SK-N-SH treated with all-trans-retinoic acid at 6 μM for 48 hours (cell line): ENCODE results near the gene KCNH1.

Source experiments
- ATAC-seq: fragments of 200-7000 bp; cut with Tn5 transposase; 3 replicates; pipeline ENCODE4 v1.9.1; 2020; ENCODE audit warnings: mild to moderate bottlenecking, moderate library complexity
- ARNTL ChIP-seq: fragments of 450-650 bp; formaldehyde crosslinking; IDR thresholded peaks from 2 replicates; pipeline ENCODE4 v1.5.0; 2020; ENCODE audit warnings: low read depth, mild to moderate bottlenecking, moderate library complexity, borderline replicate concordance
- BACH2 ChIP-seq: fragments of 250-450 bp; sonication (Bioruptor Pico); IDR thresholded peaks from 2 replicates; pipeline ENCODE4 v1.9.0; 2021; ENCODE audit warnings: mild to moderate bottlenecking, borderline replicate concordance
- CSDC2 ChIP-seq: fragments of 250-450 bp; sonication (Bioruptor Pico); IDR thresholded peaks from 2 replicates; pipeline ENCODE4 v1.5.0; 2020; ENCODE audit warnings: mild to moderate bottlenecking, moderate library complexity
- ESRRG ChIP-seq: fragments of 250-450 bp; sonication (Bioruptor Pico); IDR thresholded peaks from 2 replicates; pipeline ENCODE4 v1.6.1; 2021; ENCODE audit warnings: mild to moderate bottlenecking
- GLIS3 ChIP-seq: fragments of 250-450 bp; sonication (Bioruptor Pico); IDR thresholded peaks from 2 replicates; pipeline ENCODE4 v1.5.0; 2020; ENCODE audit warnings: mild to moderate bottlenecking, moderate library complexity
- ISL1 ChIP-seq: fragments of 250-450 bp; sonication (Bioruptor Pico); IDR thresholded peaks from 2 replicates; pipeline ENCODE4 v2.1.2; 2022; ENCODE audit warnings: mild to moderate bottlenecking, moderate library complexity
- OSR1 ChIP-seq: fragments of 250-450 bp; sonication (Bioruptor Pico); IDR thresholded peaks from 2 replicates; pipeline ENCODE4 v1.8.0; 2022; ENCODE audit warnings: moderate library complexity, mild to moderate bottlenecking, inconsistent platforms
- PPARA ChIP-seq: fragments of 250-450 bp; sonication (Bioruptor Pico); IDR thresholded peaks from 2 replicates; pipeline ENCODE4 v1.5.0; 2020; ENCODE audit warnings: mild to moderate bottlenecking, borderline replicate concordance
- RARB ChIP-seq: fragments of 250-450 bp; sonication (Bioruptor Pico); IDR thresholded peaks from 2 replicates; pipeline ENCODE4 v1.8.0; 2021; ENCODE audit warnings: mild to moderate bottlenecking, moderate library complexity
- SNAI2 ChIP-seq: fragments of 250-450 bp; sonication (Bioruptor Pico); IDR thresholded peaks from 2 replicates; pipeline ENCODE4 v1.5.0; 2020; ENCODE audit warnings: mild to moderate bottlenecking, moderate library complexity
- TCF4 ChIP-seq: fragments of 250-450 bp; sonication (Bioruptor Pico); IDR thresholded peaks from 2 replicates; pipeline ENCODE4 v1.8.0; 2021; ENCODE audit warnings: mild to moderate bottlenecking, moderate library complexity, borderline replicate concordance
- TOX ChIP-seq: fragments of 250-450 bp; sonication (Bioruptor Pico); IDR thresholded peaks from 2 replicates; pipeline ENCODE4 v1.8.0; 2021; ENCODE audit warnings: mild to moderate bottlenecking, moderate library complexity, borderline replicate concordance
- ZC3H10 ChIP-seq: fragments of 250-450 bp; sonication (Bioruptor Pico); IDR thresholded peaks from 2 replicates; pipeline ENCODE4 v1.5.1; 2021; ENCODE audit warnings: mild to moderate bottlenecking, moderate library complexity
- ZFP3 ChIP-seq: fragments of 250-450 bp; sonication (Bioruptor Pico); IDR thresholded peaks from 2 replicates; pipeline ENCODE4 v1.5.0; 2020; ENCODE audit warnings: mild to moderate bottlenecking, moderate library complexity
- ZFP30 ChIP-seq: fragments of 450-650 bp; formaldehyde crosslinking; IDR thresholded peaks from 2 replicates; pipeline ENCODE4 v1.5.0; 2022; ENCODE audit warnings: mild to moderate bottlenecking, moderate library complexity
- ZNF565 ChIP-seq: fragments of 450-650 bp; formaldehyde crosslinking; conservative IDR thresholded peaks from 2 replicates; pipeline ENCODE4 v1.5.0; 2020; ENCODE audit warnings: low read depth, mild to moderate bottlenecking, moderate library complexity
- ZNF70 ChIP-seq: fragments of 450-650 bp; formaldehyde crosslinking; IDR thresholded peaks from 2 replicates; pipeline ENCODE4 v1.5.0; 2020; ENCODE audit warnings: mild to moderate bottlenecking, moderate library complexity
- ZNF8 ChIP-seq: fragments of 450-650 bp; formaldehyde crosslinking; IDR thresholded peaks from 2 replicates; pipeline ENCODE4 v1.5.0; 2020; ENCODE audit warnings: mild to moderate bottlenecking, moderate library complexity
- TF ChIP-seq, protein P1 (sequence below): fragments of 250-450 bp; sonication (Bioruptor Pico); IDR thresholded peaks from 2 replicates; pipeline ENCODE4 v1.8.0; 2021; ENCODE audit warnings: low read depth, mild to moderate bottlenecking, moderate library complexity, borderline replicate concordance
- TF ChIP-seq, protein P2 (sequence below): fragments of 250-450 bp; sonication (Bioruptor Pico); IDR thresholded peaks from 2 replicates; pipeline ENCODE4 v1.8.0; 2020; ENCODE audit warnings: mild to moderate bottlenecking, moderate library complexity, borderline replicate concordance
- TF ChIP-seq, protein P3 (sequence below): fragments of 250-450 bp; sonication (Bioruptor Pico); IDR thresholded peaks from 2 replicates; pipeline ENCODE4 v1.5.0; 2020; ENCODE audit warnings: mild to moderate bottlenecking, moderate library complexity

Gene KCNH1

DNA sequence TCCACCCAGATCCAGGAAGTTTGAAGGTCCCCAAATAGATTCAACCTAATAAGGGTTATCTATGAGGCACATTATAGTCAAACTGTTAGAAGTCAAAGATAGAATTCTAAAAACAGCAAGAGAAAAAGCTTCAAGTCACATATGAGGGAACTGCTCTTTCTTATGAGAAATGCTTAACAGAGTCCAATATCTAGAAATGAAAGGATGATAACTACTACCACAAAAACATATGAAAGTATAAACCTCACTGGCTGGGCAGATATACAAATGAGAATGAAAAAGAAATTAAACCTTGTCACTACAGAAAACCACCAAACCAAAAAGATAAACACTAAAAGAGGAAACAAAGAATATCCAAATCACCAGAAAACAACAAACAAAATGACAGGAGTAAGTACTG lies 201.8 kb downstream of the KCNH1 start:
- no peak for ATAC-seq
- TF ChIP-seq SNAI2 (CRISPR knock-in tag) = no peak
- TF ChIP-seq, protein P1, sequence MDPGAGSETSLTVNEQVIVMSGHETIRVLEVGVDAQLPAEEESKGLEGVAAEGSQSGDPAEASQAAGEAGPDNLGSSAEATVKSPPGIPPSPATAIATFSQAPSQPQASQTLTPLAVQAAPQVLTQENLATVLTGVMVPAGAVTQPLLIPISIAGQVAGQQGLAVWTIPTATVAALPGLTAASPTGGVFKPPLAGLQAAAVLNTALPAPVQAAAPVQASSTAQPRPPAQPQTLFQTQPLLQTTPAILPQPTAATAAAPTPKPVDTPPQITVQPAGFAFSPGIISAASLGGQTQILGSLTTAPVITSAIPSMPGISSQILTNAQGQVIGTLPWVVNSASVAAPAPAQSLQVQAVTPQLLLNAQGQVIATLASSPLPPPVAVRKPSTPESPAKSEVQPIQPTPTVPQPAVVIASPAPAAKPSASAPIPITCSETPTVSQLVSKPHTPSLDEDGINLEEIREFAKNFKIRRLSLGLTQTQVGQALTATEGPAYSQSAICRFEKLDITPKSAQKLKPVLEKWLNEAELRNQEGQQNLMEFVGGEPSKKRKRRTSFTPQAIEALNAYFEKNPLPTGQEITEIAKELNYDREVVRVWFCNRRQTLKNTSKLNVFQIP (CRISPR knock-in tag) = no peak
- no peak for TF ChIP-seq ISL1
- no peak for TF ChIP-seq ZNF565 (CRISPR knock-in tag)
- no peak for TF ChIP-seq RARB (CRISPR knock-in tag)
- no peak for TF ChIP-seq GLIS3
- no peak for TF ChIP-seq BACH2 (CRISPR knock-in tag)

GRCh38 chr1:210922666-210923065 lies 211.3 kb downstream of the KCNH1 start:
- no peak for ATAC-seq
- no peak for TF ChIP-seq ARNTL (CRISPR knock-in tag)
- TF ChIP-seq ZFP30 = no peak
- no peak for TF ChIP-seq ZC3H10
- TF ChIP-seq, protein P2, sequence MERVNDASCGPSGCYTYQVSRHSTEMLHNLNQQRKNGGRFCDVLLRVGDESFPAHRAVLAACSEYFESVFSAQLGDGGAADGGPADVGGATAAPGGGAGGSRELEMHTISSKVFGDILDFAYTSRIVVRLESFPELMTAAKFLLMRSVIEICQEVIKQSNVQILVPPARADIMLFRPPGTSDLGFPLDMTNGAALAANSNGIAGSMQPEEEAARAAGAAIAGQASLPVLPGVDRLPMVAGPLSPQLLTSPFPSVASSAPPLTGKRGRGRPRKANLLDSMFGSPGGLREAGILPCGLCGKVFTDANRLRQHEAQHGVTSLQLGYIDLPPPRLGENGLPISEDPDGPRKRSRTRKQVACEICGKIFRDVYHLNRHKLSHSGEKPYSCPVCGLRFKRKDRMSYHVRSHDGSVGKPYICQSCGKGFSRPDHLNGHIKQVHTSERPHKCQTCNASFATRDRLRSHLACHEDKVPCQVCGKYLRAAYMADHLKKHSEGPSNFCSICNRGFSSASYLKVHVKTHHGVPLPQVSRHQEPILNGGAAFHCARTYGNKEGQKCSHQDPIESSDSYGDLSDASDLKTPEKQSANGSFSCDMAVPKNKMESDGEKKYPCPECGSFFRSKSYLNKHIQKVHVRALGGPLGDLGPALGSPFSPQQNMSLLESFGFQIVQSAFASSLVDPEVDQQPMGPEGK = no peak
- TF ChIP-seq SNAI2 (CRISPR knock-in tag) = no peak
- TF ChIP-seq TCF4 (CRISPR knock-in tag) = no peak
- no peak for TF ChIP-seq RARB (CRISPR knock-in tag)
- no peak for TF ChIP-seq OSR1
- TF ChIP-seq, protein P3, sequence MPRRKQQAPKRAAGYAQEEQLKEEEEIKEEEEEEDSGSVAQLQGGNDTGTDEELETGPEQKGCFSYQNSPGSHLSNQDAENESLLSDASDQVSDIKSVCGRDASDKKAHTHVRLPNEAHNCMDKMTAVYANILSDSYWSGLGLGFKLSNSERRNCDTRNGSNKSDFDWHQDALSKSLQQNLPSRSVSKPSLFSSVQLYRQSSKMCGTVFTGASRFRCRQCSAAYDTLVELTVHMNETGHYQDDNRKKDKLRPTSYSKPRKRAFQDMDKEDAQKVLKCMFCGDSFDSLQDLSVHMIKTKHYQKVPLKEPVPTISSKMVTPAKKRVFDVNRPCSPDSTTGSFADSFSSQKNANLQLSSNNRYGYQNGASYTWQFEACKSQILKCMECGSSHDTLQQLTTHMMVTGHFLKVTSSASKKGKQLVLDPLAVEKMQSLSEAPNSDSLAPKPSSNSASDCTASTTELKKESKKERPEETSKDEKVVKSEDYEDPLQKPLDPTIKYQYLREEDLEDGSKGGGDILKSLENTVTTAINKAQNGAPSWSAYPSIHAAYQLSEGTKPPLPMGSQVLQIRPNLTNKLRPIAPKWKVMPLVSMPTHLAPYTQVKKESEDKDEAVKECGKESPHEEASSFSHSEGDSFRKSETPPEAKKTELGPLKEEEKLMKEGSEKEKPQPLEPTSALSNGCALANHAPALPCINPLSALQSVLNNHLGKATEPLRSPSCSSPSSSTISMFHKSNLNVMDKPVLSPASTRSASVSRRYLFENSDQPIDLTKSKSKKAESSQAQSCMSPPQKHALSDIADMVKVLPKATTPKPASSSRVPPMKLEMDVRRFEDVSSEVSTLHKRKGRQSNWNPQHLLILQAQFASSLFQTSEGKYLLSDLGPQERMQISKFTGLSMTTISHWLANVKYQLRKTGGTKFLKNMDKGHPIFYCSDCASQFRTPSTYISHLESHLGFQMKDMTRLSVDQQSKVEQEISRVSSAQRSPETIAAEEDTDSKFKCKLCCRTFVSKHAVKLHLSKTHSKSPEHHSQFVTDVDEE (CRISPR knock-in tag) = no peak

- TF ChIP-seq BACH2 (CRISPR knock-in tag) (no peak), SNAI2 (CRISPR knock-in tag) (no peak), GLIS3 (no peak), TCF4 (CRISPR knock-in tag) (no peak), ZNF70 (CRISPR knock-in tag) (no peak), ESRRG (no peak), TOX (CRISPR knock-in tag) (no peak), ISL1 (no peak), ZNF565 (CRISPR knock-in tag) (no peak), PPARA (CRISPR knock-in tag) (no peak), ZC3H10 (no peak), ZNF8 (no peak), CSDC2 (CRISPR knock-in tag) (no peak), OSR1 (no peak), ARNTL (CRISPR knock-in tag) (no peak), ZFP3 (CRISPR knock-in tag) (no peak)
- TF ChIP-seq, protein P1 (CRISPR knock-in tag) = no peak
- TF ChIP-seq, protein P2 = no peak
- no peak for ATAC-seq
Measured at GRCh38 chr1:210920716-210921694, 212.9 kb downstream of the KCNH1 start.
